ENCODE results near the gene CENPF. TPM values are rescaled to one million over a fixed set of nuclear protein-coding genes. Genes with fewer than 3 reads are reported as not detected.

Gene CENPF
- polyA plus RNA-seq, 1 donor from 2014 or later, result 5.4 TPM

DNA sequence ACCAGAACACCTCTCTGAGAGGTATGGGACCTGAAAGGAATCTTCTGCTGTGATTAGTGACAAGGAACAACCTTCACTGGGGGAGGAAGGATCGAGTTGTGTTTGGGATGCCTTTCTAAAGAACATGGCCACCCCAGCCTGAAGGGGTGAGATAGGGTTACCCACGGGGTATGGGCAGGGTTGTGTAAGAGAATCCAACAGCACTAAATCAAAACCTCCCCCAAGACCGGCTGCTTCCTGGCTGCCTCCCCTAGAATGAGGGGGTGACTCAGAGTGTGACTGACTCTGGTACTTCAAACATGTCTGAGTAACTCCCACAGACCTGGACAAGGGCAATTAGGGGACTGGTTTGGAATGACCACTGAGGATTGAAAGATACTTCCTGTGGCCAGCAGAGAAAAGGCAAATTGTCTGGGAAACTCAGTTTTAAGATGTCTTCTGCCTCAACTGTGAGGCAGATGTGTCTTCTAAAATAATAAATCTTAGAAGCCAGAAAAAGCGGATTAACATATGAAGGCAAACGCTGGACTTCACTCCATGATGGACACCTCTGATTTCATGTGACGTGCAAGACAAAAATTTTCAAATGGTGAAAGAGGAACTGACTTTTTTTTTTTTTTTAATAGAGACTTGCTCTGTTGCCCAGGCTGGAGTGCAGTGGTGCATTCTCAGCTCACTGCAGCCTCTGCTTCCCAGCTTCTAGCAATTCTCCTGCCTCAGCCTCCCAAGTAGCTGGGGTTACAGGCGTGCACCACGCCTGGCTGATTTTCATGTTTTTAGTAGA, 44.9 kb upstream of the CENPF start:
- no peaks in the 10 kb centered on the region for H3K27me3 ChIP-seq (ENCODE audit: insufficient read depth, low read depth, low read length)
- no peak for TF ChIP-seq MXI1 (conservative IDR thresholded peaks at IDR 0.05; ENCODE audit: poor library complexity, severe bottlenecking)
- TF ChIP-seq POLR2AphosphoS5 (IDR thresholded peaks at IDR 0.05), result no peak
- TF ChIP-seq, protein P1, sequence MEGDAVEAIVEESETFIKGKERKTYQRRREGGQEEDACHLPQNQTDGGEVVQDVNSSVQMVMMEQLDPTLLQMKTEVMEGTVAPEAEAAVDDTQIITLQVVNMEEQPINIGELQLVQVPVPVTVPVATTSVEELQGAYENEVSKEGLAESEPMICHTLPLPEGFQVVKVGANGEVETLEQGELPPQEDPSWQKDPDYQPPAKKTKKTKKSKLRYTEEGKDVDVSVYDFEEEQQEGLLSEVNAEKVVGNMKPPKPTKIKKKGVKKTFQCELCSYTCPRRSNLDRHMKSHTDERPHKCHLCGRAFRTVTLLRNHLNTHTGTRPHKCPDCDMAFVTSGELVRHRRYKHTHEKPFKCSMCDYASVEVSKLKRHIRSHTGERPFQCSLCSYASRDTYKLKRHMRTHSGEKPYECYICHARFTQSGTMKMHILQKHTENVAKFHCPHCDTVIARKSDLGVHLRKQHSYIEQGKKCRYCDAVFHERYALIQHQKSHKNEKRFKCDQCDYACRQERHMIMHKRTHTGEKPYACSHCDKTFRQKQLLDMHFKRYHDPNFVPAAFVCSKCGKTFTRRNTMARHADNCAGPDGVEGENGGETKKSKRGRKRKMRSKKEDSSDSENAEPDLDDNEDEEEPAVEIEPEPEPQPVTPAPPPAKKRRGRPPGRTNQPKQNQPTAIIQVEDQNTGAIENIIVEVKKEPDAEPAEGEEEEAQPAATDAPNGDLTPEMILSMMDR (IDR thresholded peaks at IDR 0.05; ENCODE audit: poor library complexity, severe bottlenecking), result no peak
- TF ChIP-seq RAD21 (conservative IDR thresholded peaks at IDR 0.05), result no peak
- TF ChIP-seq, protein P2, sequence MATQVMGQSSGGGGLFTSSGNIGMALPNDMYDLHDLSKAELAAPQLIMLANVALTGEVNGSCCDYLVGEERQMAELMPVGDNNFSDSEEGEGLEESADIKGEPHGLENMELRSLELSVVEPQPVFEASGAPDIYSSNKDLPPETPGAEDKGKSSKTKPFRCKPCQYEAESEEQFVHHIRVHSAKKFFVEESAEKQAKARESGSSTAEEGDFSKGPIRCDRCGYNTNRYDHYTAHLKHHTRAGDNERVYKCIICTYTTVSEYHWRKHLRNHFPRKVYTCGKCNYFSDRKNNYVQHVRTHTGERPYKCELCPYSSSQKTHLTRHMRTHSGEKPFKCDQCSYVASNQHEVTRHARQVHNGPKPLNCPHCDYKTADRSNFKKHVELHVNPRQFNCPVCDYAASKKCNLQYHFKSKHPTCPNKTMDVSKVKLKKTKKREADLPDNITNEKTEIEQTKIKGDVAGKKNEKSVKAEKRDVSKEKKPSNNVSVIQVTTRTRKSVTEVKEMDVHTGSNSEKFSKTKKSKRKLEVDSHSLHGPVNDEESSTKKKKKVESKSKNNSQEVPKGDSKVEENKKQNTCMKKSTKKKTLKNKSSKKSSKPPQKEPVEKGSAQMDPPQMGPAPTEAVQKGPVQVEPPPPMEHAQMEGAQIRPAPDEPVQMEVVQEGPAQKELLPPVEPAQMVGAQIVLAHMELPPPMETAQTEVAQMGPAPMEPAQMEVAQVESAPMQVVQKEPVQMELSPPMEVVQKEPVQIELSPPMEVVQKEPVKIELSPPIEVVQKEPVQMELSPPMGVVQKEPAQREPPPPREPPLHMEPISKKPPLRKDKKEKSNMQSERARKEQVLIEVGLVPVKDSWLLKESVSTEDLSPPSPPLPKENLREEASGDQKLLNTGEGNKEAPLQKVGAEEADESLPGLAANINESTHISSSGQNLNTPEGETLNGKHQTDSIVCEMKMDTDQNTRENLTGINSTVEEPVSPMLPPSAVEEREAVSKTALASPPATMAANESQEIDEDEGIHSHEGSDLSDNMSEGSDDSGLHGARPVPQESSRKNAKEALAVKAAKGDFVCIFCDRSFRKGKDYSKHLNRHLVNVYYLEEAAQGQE (IDR thresholded peaks at IDR 0.05; ENCODE audit: borderline replicate concordance), result no peak
- TF ChIP-seq TAF1 (IDR thresholded peaks at IDR 0.05; ENCODE audit: low read depth), result no peak
- TF ChIP-seq SMC3 (conservative IDR thresholded peaks at IDR 0.05; ENCODE audit: poor library complexity), result no peak
- no peak for TF ChIP-seq EZH2 (IDR thresholded peaks at IDR 0.05; ENCODE audit: borderline replicate concordance, insufficient read depth, low read length, poor library complexity, severe bottlenecking)
- no peak for TF ChIP-seq EP300 (conservative IDR thresholded peaks at IDR 0.05; ENCODE audit: poor library complexity, severe bottlenecking)
- H3K27ac ChIP-seq (ENCODE audit: low read length), result no peak overlapping the region
- H3F3A ChIP-seq (ENCODE audit: insufficient read depth, low read length, poor library complexity, severe bottlenecking), result no peaks in the 10 kb centered on the region
- H3K36me3 ChIP-seq (ENCODE audit: insufficient read depth, low read length), result no peaks in the 10 kb centered on the region
- H3K4me2 ChIP-seq (ENCODE audit: low read length), result no peak overlapping the region
- no peak overlapping the region for H2AFZ ChIP-seq (ENCODE audit: low read depth, low read length)
- H3K9me3 ChIP-seq (ENCODE audit: low read length), result no peaks in the 10 kb centered on the region
- no peaks in the 10 kb centered on the region for H4K20me1 ChIP-seq (ENCODE audit: insufficient read depth)
- H3K9ac ChIP-seq (ENCODE audit: low read length), result no peak overlapping the region
- no peaks in the 10 kb centered on the region for H3K79me2 ChIP-seq (replicated peaks; ENCODE audit: insufficient read depth, low read length)
- no peaks in the 10 kb centered on the region for H3K9me2 ChIP-seq (ENCODE audit: insufficient read depth, low read length)
- no peak overlapping the region for H3K4me3 ChIP-seq (ENCODE audit: low read length)

GRCh38 chr1:214563881-214564280, 39.1 kb upstream of the CENPF start:
- Histone ChIP-seq H3F3A (ENCODE audit: insufficient read depth, low read length, poor library complexity, severe bottlenecking) (no peaks in the 10 kb centered on the region), H3K9me2 (ENCODE audit: insufficient read depth, low read length) (no peaks in the 10 kb centered on the region), H3K9me3 (ENCODE audit: low read length) (no peaks in the 10 kb centered on the region), H3K27me3 (ENCODE audit: insufficient read depth, low read depth, low read length) (no peaks in the 10 kb centered on the region), H3K4me2 (ENCODE audit: low read length) (no peak overlapping the region), H3K9ac (ENCODE audit: low read length) (no peak overlapping the region), H3K4me3 (ENCODE audit: low read length) (no peak overlapping the region), H2AFZ (ENCODE audit: low read depth, low read length) (no peak overlapping the region), H3K79me2 (replicated peaks; ENCODE audit: insufficient read depth, low read length) (no peaks in the 10 kb centered on the region), H3K36me3 (ENCODE audit: insufficient read depth, low read length) (no peaks in the 10 kb centered on the region), H4K20me1 (ENCODE audit: insufficient read depth) (no peaks in the 10 kb centered on the region), H3K27ac (ENCODE audit: low read length) (no peak overlapping the region)
- TF ChIP-seq MXI1 (conservative IDR thresholded peaks at IDR 0.05; ENCODE audit: poor library complexity, severe bottlenecking) (no peak), SMC3 (conservative IDR thresholded peaks at IDR 0.05; ENCODE audit: poor library complexity) (no peak), TAF1 (IDR thresholded peaks at IDR 0.05; ENCODE audit: low read depth) (no peak), POLR2AphosphoS5 (IDR thresholded peaks at IDR 0.05) (no peak), EP300 (conservative IDR thresholded peaks at IDR 0.05; ENCODE audit: poor library complexity, severe bottlenecking) (no peak), EZH2 (IDR thresholded peaks at IDR 0.05; ENCODE audit: borderline replicate concordance, insufficient read depth, low read length, poor library complexity, severe bottlenecking) (no peak), RAD21 (conservative IDR thresholded peaks at IDR 0.05) (no peak)
- TF ChIP-seq, protein P2 (IDR thresholded peaks at IDR 0.05; ENCODE audit: borderline replicate concordance), result no peak
- TF ChIP-seq, protein P1 (IDR thresholded peaks at IDR 0.05; ENCODE audit: poor library complexity, severe bottlenecking), result no peak

All from neural cell (in vitro differentiated cells).